Occipital lobe (tissue), 1 donor: ENCODE results near the gene THAP6. TPM values are rescaled to one million over a fixed set of nuclear protein-coding genes. Genes with fewer than 3 reads are reported as not detected.

Experiments used
- total RNA-seq: library from RNA; depleted of rRNA; stranded (reverse); fragments of >200 nt; gene quantifications from one replicate; pipeline ENCODE4 v1.2.3, GENCODE V29; 2014

Gene THAP6
- total RNA-seq, 1 donor from 2014 or later: 18.6 TPM

Other genes starting within 250 kb of the THAP6 start
- gene RCHY1, start 70 bp upstream of the THAP6 start, total RNA-seq: 51.6 TPM
- not detected for gene ODAPH, start 41.6 kb downstream of the THAP6 start, total RNA-seq
- gene CDKL2, start 116.1 kb downstream of the THAP6 start, total RNA-seq: 59.4 TPM
- gene G3BP2, start 158.9 kb downstream of the THAP6 start, total RNA-seq: 395 TPM
- 56.6 TPM for gene USO1, start 210.1 kb downstream of the THAP6 start, total RNA-seq